IMR-90 (cell line): ENCODE data around the gene ANO7. TPM values are rescaled to one million over a fixed set of nuclear protein-coding genes. Genes with fewer than 3 reads are reported as not detected.

Experiments used
- ATAC-seq: fragments of 200-7000 bp; cut with Tn5 transposase; 2 replicates; pipeline ENCODE4 v1.9.1; 2020; ENCODE audit warnings: low read depth, mild to moderate bottlenecking, moderate library complexity
- BruUV-seq: library from RNA; stranded (reverse); fragments of 400-500 nt; replicated peaks from 2 replicates; lab custom pipeline; 2021; lab: Mats Ljungman, UMichigan
- CTCF ChIA-PET: fragments of 300-600 bp; formaldehyde crosslinking; extraction: SDS; loops from one replicate; lab custom pipeline; 2021; ENCODE audit warnings: antibody characterized with exemption; lab: Yijun Ruan, JAX
- POLR2A ChIA-PET: fragments of 300-600 bp; sonication (Branson Sonifier 250); formaldehyde crosslinking; loops from one replicate; lab custom pipeline; 2022; ENCODE audit warnings: antibody characterized with exemption; ENCODE audit not compliant: unreplicated experiment; lab: Charles Lee
- DNase-seq: peaks from one replicate; pipeline ENCODE4 v3.0.0; 2013
- H2AFZ ChIP-seq: replicated peaks from 2 replicates; pipeline ENCODE3; 2013; ENCODE audit warnings: low read length, mild to moderate bottlenecking; ENCODE audit not compliant: poor library complexity
- H2AK5ac ChIP-seq: 2 replicates; pipeline ENCODE4 v1.6.1; 2013; ENCODE audit warnings: low read depth, low read length, inconsistent platforms
- H2AK9ac ChIP-seq: replicated peaks from 2 replicates; pipeline ENCODE3; 2013; ENCODE audit warnings: mild to moderate bottlenecking, low read depth, low read length, moderate library complexity; ENCODE audit not compliant: poor library complexity
- H2BK120ac ChIP-seq: 2 replicates; pipeline ENCODE4 v1.6.1; 2013; ENCODE audit warnings: low read depth, low read length, inconsistent platforms
- H2BK15ac ChIP-seq: 3 replicates; pipeline ENCODE4 v1.6.1; 2013; ENCODE audit warnings: low read depth, low read length, inconsistent platforms
- H2BK20ac ChIP-seq: 2 replicates; pipeline ENCODE4 v1.6.1; 2013; ENCODE audit warnings: low read depth, mild to moderate bottlenecking, inconsistent platforms, low read length, moderate library complexity
- H2BK5ac ChIP-seq: 2 replicates; pipeline ENCODE4 v1.6.1; 2013; ENCODE audit warnings: mild to moderate bottlenecking, low read depth, low read length, inconsistent platforms; ENCODE audit not compliant: poor library complexity, severe bottlenecking
- H3K14ac ChIP-seq: replicated peaks from 2 replicates; pipeline ENCODE4 v1.6.1; 2013; ENCODE audit warnings: low read depth, low read length, inconsistent platforms
- H3K18ac ChIP-seq: 2 replicates; pipeline ENCODE4 v1.6.1; 2013; ENCODE audit warnings: low read depth, low read length, control low read depth
- H3K23ac ChIP-seq: 2 replicates; pipeline ENCODE4 v1.6.1; 2013; ENCODE audit warnings: low read depth, low read length, inconsistent platforms
- H3K27ac ChIP-seq: 2 replicates; pipeline ENCODE4 v1.5.1; 2013; ENCODE audit warnings: mild to moderate bottlenecking, control low read depth, low read length; ENCODE audit not compliant: insufficient read depth
- H3K27me3 ChIP-seq: 2 replicates; pipeline ENCODE4 v1.6.1; 2013; ENCODE audit warnings: low read length; ENCODE audit not compliant: control insufficient read depth, insufficient read depth
- H3K36me3 ChIP-seq: 2 replicates; pipeline ENCODE4 v1.6.1; 2013; ENCODE audit warnings: low read length, mixed read lengths; ENCODE audit not compliant: control insufficient read depth, insufficient read depth
- H3K4ac ChIP-seq: 2 replicates; pipeline ENCODE4 v1.6.1; 2013; ENCODE audit warnings: low read depth, low read length, inconsistent platforms
- H3K4me1 ChIP-seq: 2 replicates; pipeline ENCODE4 v1.6.1; 2013; ENCODE audit warnings: low read length, mixed read lengths; ENCODE audit not compliant: control insufficient read depth, insufficient read depth
- H3K4me2 ChIP-seq: 2 replicates; pipeline ENCODE4 v1.6.1; 2013; ENCODE audit warnings: low read depth, mild to moderate bottlenecking, control low read depth, low read length, moderate library complexity
- H3K4me3 ChIP-seq: 2 replicates; pipeline ENCODE4 v1.5.1; 2013; ENCODE audit warnings: low read depth, mild to moderate bottlenecking, control low read depth, low read length, moderate library complexity; ENCODE audit not compliant: insufficient read depth
- H3K56ac ChIP-seq: 2 replicates; pipeline ENCODE4 v1.6.1; 2013; ENCODE audit warnings: low read length, inconsistent platforms; ENCODE audit not compliant: insufficient read depth; ENCODE audit errors: extremely low read depth
- H3K79me1 ChIP-seq, 2 experiments: 2 replicates each; pipeline ENCODE4 v1.6.1; 2013; ENCODE audit warnings: low read length in 2 of 2, inconsistent platforms in 1 of 2, low read depth in 1 of 2
- H3K9ac ChIP-seq: 2 replicates; pipeline ENCODE4 v1.6.1; 2013; ENCODE audit warnings: low read depth, low read length, control low read depth
- H3K9me1 ChIP-seq: 2 replicates; pipeline ENCODE4 v1.6.1; 2013; ENCODE audit warnings: low read length, inconsistent platforms; ENCODE audit not compliant: insufficient read depth
- H3K9me3 ChIP-seq: 2 replicates; pipeline ENCODE4 v1.6.1; 2013; ENCODE audit warnings: low read length; ENCODE audit not compliant: control insufficient read depth, insufficient read depth
- H4K20me1 ChIP-seq: 2 replicates; pipeline ENCODE4 v1.6.1; 2013; ENCODE audit warnings: low read length, inconsistent platforms; ENCODE audit not compliant: insufficient read depth
- H4K5ac ChIP-seq: 2 replicates; pipeline ENCODE4 v1.6.1; 2013; ENCODE audit warnings: mild to moderate bottlenecking, low read depth, low read length, control low read depth
- H4K8ac ChIP-seq, 2 experiments: 2 replicates each; pipeline ENCODE4 v1.6.1; 2013; ENCODE audit warnings: low read depth in 2 of 2, low read length in 2 of 2, control low read depth in 1 of 2, inconsistent platforms in 1 of 2
- H4K91ac ChIP-seq: 2 replicates; pipeline ENCODE4 v1.6.1; 2013; ENCODE audit warnings: low read depth, low read length, inconsistent platforms; ENCODE audit not compliant: insufficient read depth
- RAD21 ChIP-seq: IDR thresholded peaks from 2 replicates; pipeline ENCODE4 v1.6.1; 2012; ENCODE audit warnings: low read length, improper control_type of control experiment
- RFX5 ChIP-seq: IDR thresholded peaks from 2 replicates; pipeline ENCODE4 v1.8.0; 2012; ENCODE audit warnings: low read depth, mild to moderate bottlenecking, low read length, moderate library complexity
- WGBS, 2 experiments: methylation state at CpG; one replicate each; pipeline versions ENCODE4 v1.1.5 to v1.1.7; 2013; ENCODE audit warnings: missing lambda C conversion rate in 2 of 2; ENCODE audit not compliant: insufficient read length in 1 of 2; ENCODE audit errors: extremely low coverage in 2 of 2; 5-methylcytosine and 5-hydroxymethylcytosine counted together
- dilution Hi-C: fragments of 300-500 bp; cut with HindIII; formaldehyde crosslinking; loops from one replicate; pipeline ENCODE4 v1.14.3; 2018; ENCODE audit warnings: low sequenced_read_pairs; ENCODE audit not compliant: unreplicated experiment
- in situ Hi-C: fragments of 300-500 bp; cut with MboI; formaldehyde crosslinking; loops from 3 replicates; pipeline ENCODE4 v1.14.3; 2019; ENCODE audit warnings: low sequenced_read_pairs, inconsistent platforms, mixed read lengths
- intact Hi-C: fragments of 100-400 bp; cut with micrococcal nuclease; formaldehyde crosslinking; loops from 2 replicates; pipeline ENCODE4 v1.10.0; 2022
- polyA plus RNA-seq, 3 experiments: library from polyadenylated mRNA; depleted of rRNA; stranded (reverse); fragments of >200 nt; gene quantifications; 2 replicates each; pipeline ENCODE4 v1.2.3, GENCODE V29; 2012; ENCODE audit warnings: low replicate concordance in 1 of 3
- total RNA-seq: library from RNA; depleted of rRNA; stranded (reverse); fragments of >200 nt; gene quantifications from 2 replicates; pipeline ENCODE4 v1.2.3, GENCODE V29; 2012

ANO7 gene
- total and polyA plus RNA-seq, 2 of the 4 experiments (the other 2 are of a cell fraction) = 0.36 to 3.4 TPM

GRCh38 chr2:241139531-241140444 lies 48.7 kb upstream of the ANO7 start (continued):
- TF ChIP-seq RAD21 = no peak

DNA sequence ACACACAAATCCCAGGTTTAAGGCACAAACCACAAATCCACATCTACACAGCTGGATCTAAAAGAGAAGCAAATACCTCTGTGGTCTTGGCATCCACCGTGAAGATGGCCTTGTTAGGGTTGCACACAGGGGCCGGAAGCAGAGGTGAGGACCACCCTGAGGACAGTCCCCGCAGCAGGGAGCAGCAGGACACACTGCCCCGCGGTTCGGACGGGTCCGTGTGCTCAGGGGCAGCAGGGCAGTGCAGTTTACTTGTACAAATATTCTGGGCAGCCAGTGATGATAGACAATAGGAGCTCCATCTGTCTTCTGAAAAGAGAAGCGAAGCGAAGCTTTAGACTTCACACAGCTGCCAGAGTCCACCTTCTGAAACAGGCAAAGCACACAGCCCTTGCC lies 48.0 kb upstream of the ANO7 start:
- in situ Hi-C loops (no loop called here), intact Hi-C loops (no loop called here), dilution Hi-C loops (no loop called here)
- Histone ChIP-seq H2BK20ac (no peak overlapping the region), H3K9me1 (no peaks in the 10 kb centered on the region), H3K4ac (no peak overlapping the region), H2BK120ac (no peak overlapping the region), H3K4me2 (no peak overlapping the region), H2AK5ac (no peak overlapping the region), H3K14ac (no peak overlapping the region), H3K79me1 (peaks cover 0 to 2% of the 10 kb centered on the region in 2 experiments; a peak in 1 of 4 replicates), H4K5ac (no peak overlapping the region), H2AFZ (no peak overlapping the region), H3K23ac (no peak overlapping the region), H2AK9ac (no peak overlapping the region), H4K8ac (no peak overlapping the region), H3K9me3 (no peaks in the 10 kb centered on the region), H3K56ac (no peak overlapping the region), H4K91ac (no peak overlapping the region), H3K9ac (no peak overlapping the region), H3K18ac (no peak overlapping the region), H3K36me3 (peaks cover 3% of the 10 kb centered on the region; the same call in 1 of the 2 replicates), H3K27ac (no peak overlapping the region), H3K4me3 (no peak overlapping the region), H3K27me3 (no peaks in the 10 kb centered on the region), H2BK15ac (no peak overlapping the region), H4K20me1 (no peaks in the 10 kb centered on the region), H2BK5ac (no peak overlapping the region), H3K4me1 (no peaks in the 10 kb centered on the region)
- POLR2A ChIA-PET = no interaction called here
- 80% methylated on average over 1 of the region's 10 CpGs; no CpG with 5 or more reads in 1 of the 2 experiments for WGBS, 2 experiments
- ATAC-seq (no peak), DNase-seq (no peak)
- no TSS peak for BruUV-seq
- no peak for TF ChIP-seq RFX5
- CTCF ChIA-PET = no interaction called here
